ENCODE measurements around the gene PPP2R1B. TPM values are rescaled to one million over a fixed set of nuclear protein-coding genes. Genes with fewer than 3 reads are reported as not detected.
"Not testable (repeated sequence)": the region's sequence is repeated elsewhere in the genome, so short reads cannot be mapped to it uniquely, and the experiment has no call there.

PPP2R1B gene
- total and polyA plus RNA-seq, 2 donors (not counting 1 experiment from before 2014, with no cell fraction given): 8.2 to 37.0 TPM

GRCh38 chr11:111718436-111718835 lies 47.8 kb downstream of the PPP2R1B start:
- H3K36me3 ChIP-seq (replicated peaks in 1 of 2; ENCODE audit: control extremely low read depth in 1 of 2, control insufficient read depth in 1 of 2, extremely low read depth in 1 of 2, insufficient read depth in 2 of 2, low read length in 1 of 2): peaks cover 14 to 45% of the 10 kb centered on the region in 2 experiments
- H3K27ac ChIP-seq (ENCODE audit: low read length in 2 of 2): no peak overlapping the region
- no peak overlapping the region for H3K27ac Mint-ChIP-seq
- H3K9ac ChIP-seq (ENCODE audit: low read length): no peak overlapping the region
- TF ChIP-seq EZH2 (IDR thresholded peaks at IDR 0.05; ENCODE audit: borderline replicate concordance, insufficient read depth, low read depth, low read length, poor library complexity, severe bottlenecking): no peak
- TF ChIP-seq, protein P1, sequence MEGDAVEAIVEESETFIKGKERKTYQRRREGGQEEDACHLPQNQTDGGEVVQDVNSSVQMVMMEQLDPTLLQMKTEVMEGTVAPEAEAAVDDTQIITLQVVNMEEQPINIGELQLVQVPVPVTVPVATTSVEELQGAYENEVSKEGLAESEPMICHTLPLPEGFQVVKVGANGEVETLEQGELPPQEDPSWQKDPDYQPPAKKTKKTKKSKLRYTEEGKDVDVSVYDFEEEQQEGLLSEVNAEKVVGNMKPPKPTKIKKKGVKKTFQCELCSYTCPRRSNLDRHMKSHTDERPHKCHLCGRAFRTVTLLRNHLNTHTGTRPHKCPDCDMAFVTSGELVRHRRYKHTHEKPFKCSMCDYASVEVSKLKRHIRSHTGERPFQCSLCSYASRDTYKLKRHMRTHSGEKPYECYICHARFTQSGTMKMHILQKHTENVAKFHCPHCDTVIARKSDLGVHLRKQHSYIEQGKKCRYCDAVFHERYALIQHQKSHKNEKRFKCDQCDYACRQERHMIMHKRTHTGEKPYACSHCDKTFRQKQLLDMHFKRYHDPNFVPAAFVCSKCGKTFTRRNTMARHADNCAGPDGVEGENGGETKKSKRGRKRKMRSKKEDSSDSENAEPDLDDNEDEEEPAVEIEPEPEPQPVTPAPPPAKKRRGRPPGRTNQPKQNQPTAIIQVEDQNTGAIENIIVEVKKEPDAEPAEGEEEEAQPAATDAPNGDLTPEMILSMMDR (IDR thresholded peaks at IDR 0.05): no peak
- no peak overlapping the region for H3K4me2 ChIP-seq (replicated peaks; ENCODE audit: low read depth, low read length, poor library complexity, severe bottlenecking)
- no peak overlapping the region for H2AFZ ChIP-seq (ENCODE audit: insufficient read depth, low read depth, low read length, poor library complexity, severe bottlenecking)
- ATAC-seq (ENCODE audit: low read depth) (no peak), DNase-seq (no peak)
- no peak overlapping the region for H3K4me3 Mint-ChIP-seq
- no peaks in the 10 kb centered on the region for H4K20me1 ChIP-seq (ENCODE audit: control insufficient read depth, insufficient read depth, low read length, poor library complexity, severe bottlenecking)
- no peaks in the 10 kb centered on the region for H3K27me3 Mint-ChIP-seq
- whole genome bisulfite sequencing (ENCODE audit: insufficient coverage): 100% methylated on average over 1 of the region's 6 CpGs
- H3K27me3 ChIP-seq (replicated peaks in 1 of 4; ENCODE audit: control extremely low read depth in 1 of 4, control insufficient read depth in 3 of 4, insufficient read depth in 4 of 4, low read length in 3 of 4): no peaks in the 10 kb centered on the region
- intact Hi-C loops (cut with micrococcal nuclease): no loop called here
- H3K4me1 Mint-ChIP-seq: peaks cover 23% of the 10 kb centered on the region
- H3K79me2 ChIP-seq (ENCODE audit: control insufficient read depth, insufficient read depth, low read length): no peaks in the 10 kb centered on the region
- CTCF ChIA-PET: no interaction called here
- no peak overlapping the region for H3K4me3 ChIP-seq (ENCODE audit: control extremely low read depth in 1 of 5, extremely low read depth in 1 of 5, insufficient read depth in 1 of 5, low read depth in 2 of 5, low read length in 4 of 5)
- H3K9me3 ChIP-seq (ENCODE audit: control extremely low read depth in 1 of 3, control insufficient read depth in 2 of 3, insufficient read depth in 1 of 3, low read length in 2 of 3): no peaks in the 10 kb centered on the region
- no peaks in the 10 kb centered on the region for H3K9me3 Mint-ChIP-seq (ENCODE audit: insufficient read depth)
- POLR2A ChIA-PET: no interaction called here
- H3K4me1 ChIP-seq (ENCODE audit: control insufficient read depth in 2 of 2, insufficient read depth in 2 of 2, low read length in 2 of 2): peaks cover 13% of the 10 kb centered on the region in 2 donors

DNA sequence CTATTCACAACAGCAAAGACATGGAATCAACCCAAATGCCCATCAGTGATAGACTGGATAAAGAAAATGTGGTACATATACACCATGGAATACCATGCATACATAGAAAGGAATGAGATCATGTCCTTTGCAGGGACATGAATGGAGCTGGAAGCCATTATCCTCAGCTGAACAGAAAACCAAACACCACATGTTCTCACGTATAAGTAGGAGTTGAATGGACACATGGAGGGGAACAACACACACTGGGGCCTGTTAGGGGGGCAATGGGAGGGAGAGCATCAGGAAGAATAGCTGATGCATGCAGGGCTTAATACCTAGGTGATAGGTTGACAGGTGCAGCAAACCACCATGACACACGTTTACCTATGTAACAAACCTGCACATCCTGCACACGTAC lies 48.5 kb downstream of the PPP2R1B start:
- CTCF ChIA-PET: interaction anchor here (1.3 kb wide), 1 partner anchor 13 kb away, joined by 3 read pairs; no protein-coding TSS in a partner anchor
- H3K4me3 ChIP-seq (ENCODE audit: control extremely low read depth in 1 of 5, extremely low read depth in 1 of 5, insufficient read depth in 1 of 5, low read depth in 2 of 5, low read length in 4 of 5); H3K27ac ChIP-seq (ENCODE audit: low read length in 2 of 2); intact Hi-C loops (cut with micrococcal nuclease); H3K27me3 ChIP-seq (replicated peaks in 1 of 4; ENCODE audit: control extremely low read depth in 1 of 4, control insufficient read depth in 3 of 4, insufficient read depth in 4 of 4, low read length in 3 of 4); H3K27ac Mint-ChIP-seq; H3K9me3 Mint-ChIP-seq (ENCODE audit: insufficient read depth); POLR2A ChIA-PET; H2AFZ ChIP-seq (ENCODE audit: insufficient read depth, low read depth, low read length, poor library complexity, severe bottlenecking); H3K9me3 ChIP-seq (ENCODE audit: control extremely low read depth in 1 of 3, control insufficient read depth in 2 of 3, insufficient read depth in 1 of 3, low read length in 2 of 3); H3K27me3 Mint-ChIP-seq; H3K9ac ChIP-seq (ENCODE audit: low read length); DNase-seq; H3K4me2 ChIP-seq (replicated peaks; ENCODE audit: low read depth, low read length, poor library complexity, severe bottlenecking); H4K20me1 ChIP-seq (ENCODE audit: control insufficient read depth, insufficient read depth, low read length, poor library complexity, severe bottlenecking); H3K4me3 Mint-ChIP-seq; ATAC-seq (ENCODE audit: low read depth); H3K79me2 ChIP-seq (ENCODE audit: control insufficient read depth, insufficient read depth, low read length): not testable (repeated sequence)
- peaks cover 23% of the 10 kb centered on the region for H3K4me1 Mint-ChIP-seq
- WGBS (ENCODE audit: insufficient coverage): no CpG with 5 or more reads among the region's 3 CpGs
- peaks cover 14 to 44% of the 10 kb centered on the region in 2 experiments for H3K36me3 ChIP-seq (replicated peaks in 1 of 2; ENCODE audit: control extremely low read depth in 1 of 2, control insufficient read depth in 1 of 2, extremely low read depth in 1 of 2, insufficient read depth in 2 of 2, low read length in 1 of 2)
- H3K4me1 ChIP-seq (ENCODE audit: control insufficient read depth in 2 of 2, insufficient read depth in 2 of 2, low read length in 2 of 2): peaks cover 13% of the 10 kb centered on the region in 2 donors
